WERI-Rb-1 (cell line): ENCODE data around the gene PDHB.

Source experiments
- DNase-seq: peaks from one replicate; pipeline ENCODE4 v3.0.0-alpha.2; 2020
- H3K27ac ChIP-seq: fragments of 250-450 bp; sonication (Bioruptor Pico); 2 replicates; pipeline ENCODE4 v1.5.1; 2020; ENCODE audit warnings: mild to moderate bottlenecking, moderate library complexity
- H3K27me3 ChIP-seq: fragments of 250-450 bp; sonication (Bioruptor Pico); 2 replicates; pipeline ENCODE4 v1.5.1; 2021; ENCODE audit warnings: mild to moderate bottlenecking, low read depth, moderate library complexity; ENCODE audit not compliant: insufficient read depth, severe bottlenecking
- H3K36me3 ChIP-seq: fragments of 250-450 bp; sonication (Bioruptor Pico); 2 replicates; pipeline ENCODE4 v1.5.1; 2020; ENCODE audit warnings: mild to moderate bottlenecking, moderate library complexity
- H3K4me3 ChIP-seq: 2 replicates; pipeline ENCODE4 v1.5.1; 2011; ENCODE audit warnings: low read depth, mild to moderate bottlenecking, control low read depth, low read length
- H3K9me3 ChIP-seq: fragments of 250-450 bp; sonication (Bioruptor Pico); 2 replicates; pipeline ENCODE4 v1.5.1; 2021; ENCODE audit warnings: mild to moderate bottlenecking, moderate library complexity; ENCODE audit not compliant: severe bottlenecking
- CTCF ChIP-seq: IDR thresholded peaks from 2 replicates; pipeline ENCODE4 v1.5.1; 2011; ENCODE audit warnings: low read depth, mild to moderate bottlenecking, control low read depth, inconsistent platforms, low read length

Gene PDHB

GRCh38 chr3:58392181-58392580, 41.5 kb downstream of the PDHB start:
- Histone ChIP-seq H3K9me3 (no peaks in the 10 kb centered on the region), H3K36me3 (peaks cover 6% of the 10 kb centered on the region), H3K4me3 (no peak overlapping the region), H3K27ac (no peak overlapping the region), H3K27me3 (no peaks in the 10 kb centered on the region)
- TF ChIP-seq CTCF, result no peak
- no peak for DNase-seq

- H3K9me3 ChIP-seq, result no peaks in the 10 kb centered on the region
- H3K36me3 ChIP-seq, result peaks cover 6% of the 10 kb centered on the region
- H3K27me3 ChIP-seq, result no peaks in the 10 kb centered on the region
- H3K4me3 ChIP-seq, result no peak overlapping the region
- no peak for TF ChIP-seq CTCF
- DNase-seq, result no peak
- no peak overlapping the region for H3K27ac ChIP-seq
Measured at GRCh38 chr3:58391156-58391865, 42.3 kb downstream of the PDHB start.

GRCh38 chr3:58388550-58389091, 45.0 kb downstream of the PDHB start:
- Histone ChIP-seq H3K9me3 (no peaks in the 10 kb centered on the region), H3K4me3 (no peak overlapping the region), H3K27me3 (no peaks in the 10 kb centered on the region), H3K27ac (no peak overlapping the region), H3K36me3 (no peaks in the 10 kb centered on the region)
- DNase-seq, result no peak
- TF ChIP-seq CTCF, result no peak

- DNase-seq, result no peak
Measured at GRCh38 chr3:58387650-58388546, 45.7 kb downstream of the PDHB start.

More at GRCh38 chr3:58387650-58388546, 45.7 kb downstream of the PDHB start:
- H3K36me3 ChIP-seq, result no peaks in the 10 kb centered on the region; the same call in none of the 2 replicates
- TF ChIP-seq CTCF, result no peak
- H3K4me3 ChIP-seq, result no peak overlapping the region
- H3K27me3 ChIP-seq, result no peaks in the 10 kb centered on the region
- H3K27ac ChIP-seq, result no peak overlapping the region
- no peaks in the 10 kb centered on the region for H3K9me3 ChIP-seq
